ENCODE data around the gene ELP1. TPM values are rescaled to one million over a fixed set of nuclear protein-coding genes. Genes with fewer than 3 reads are reported as not detected.

ELP1 gene
- 10 to 100 TPM; 21.8 to 33.0 (median 28.2) TPM for total RNA-seq
- 40.7 TPM for total RNA-seq (2013)

GRCh38 chr9:108933718-108934322, at the start of gene ELP1:
Gene ELP1, minus strand, starts transcription at chr9:108934124. Its CDS starts 2,978 bp downstream, at chr9:108931146.
- no peaks in the 10 kb centered on the region for H3K27me3 Mint-ChIP-seq (ENCODE audit: low read depth in 2 of 2)
- peak within 1 kb of the TSS; percentile 99 for H3K4me3 Mint-ChIP-seq
- no peaks in the 10 kb centered on the region for H3K27me3 ChIP-seq (ENCODE audit: control insufficient read depth, insufficient read depth, low read length)
- H3K9me3 Mint-ChIP-seq, result no peaks in the 10 kb centered on the region
- TF ChIP-seq, protein P1, sequence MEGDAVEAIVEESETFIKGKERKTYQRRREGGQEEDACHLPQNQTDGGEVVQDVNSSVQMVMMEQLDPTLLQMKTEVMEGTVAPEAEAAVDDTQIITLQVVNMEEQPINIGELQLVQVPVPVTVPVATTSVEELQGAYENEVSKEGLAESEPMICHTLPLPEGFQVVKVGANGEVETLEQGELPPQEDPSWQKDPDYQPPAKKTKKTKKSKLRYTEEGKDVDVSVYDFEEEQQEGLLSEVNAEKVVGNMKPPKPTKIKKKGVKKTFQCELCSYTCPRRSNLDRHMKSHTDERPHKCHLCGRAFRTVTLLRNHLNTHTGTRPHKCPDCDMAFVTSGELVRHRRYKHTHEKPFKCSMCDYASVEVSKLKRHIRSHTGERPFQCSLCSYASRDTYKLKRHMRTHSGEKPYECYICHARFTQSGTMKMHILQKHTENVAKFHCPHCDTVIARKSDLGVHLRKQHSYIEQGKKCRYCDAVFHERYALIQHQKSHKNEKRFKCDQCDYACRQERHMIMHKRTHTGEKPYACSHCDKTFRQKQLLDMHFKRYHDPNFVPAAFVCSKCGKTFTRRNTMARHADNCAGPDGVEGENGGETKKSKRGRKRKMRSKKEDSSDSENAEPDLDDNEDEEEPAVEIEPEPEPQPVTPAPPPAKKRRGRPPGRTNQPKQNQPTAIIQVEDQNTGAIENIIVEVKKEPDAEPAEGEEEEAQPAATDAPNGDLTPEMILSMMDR (IDR thresholded peaks at IDR 0.05), result no peak
- H3K4me3 ChIP-seq (ENCODE audit: low read length), result peak within 1 kb of the TSS; percentile 89
- ATAC-seq (peak; percentile 83 to 90 (median 84)), DNase-seq (peak; percentile 89 to 96)
- peaks cover 22 to 36% of the 10 kb centered on the region in 2 donors for H3K4me1 Mint-ChIP-seq
- H3K36me3 ChIP-seq (ENCODE audit: control insufficient read depth, insufficient read depth, low read length), result peaks cover 7% of the 10 kb centered on the region
- H3K27ac Mint-ChIP-seq, result peak within 1 kb of the TSS; percentile 95 to 99
- no peaks in the 10 kb centered on the region for H3K36me3 Mint-ChIP-seq
- intact Hi-C loops (cut with micrococcal nuclease), result loop anchor here (1.0 to 2.0 kb wide), 2 partner anchors 79 to 186 kb away; partner anchors contain the start of gene CTNNAL1
- no peaks in the 10 kb centered on the region for H3K9me3 ChIP-seq (ENCODE audit: control insufficient read depth, insufficient read depth, low read length)
- H3K27ac ChIP-seq (ENCODE audit: low read length), result peak within 1 kb of the TSS; percentile 86
- peaks cover 12% of the 10 kb centered on the region for H3K4me1 ChIP-seq (ENCODE audit: control insufficient read depth, insufficient read depth, low read length)
- WGBS (ENCODE audit: insufficient coverage), result under 1% methylated on average over 46 of the region's 48 CpGs

GRCh38 chr9:108980893-108981292, 47.0 kb upstream of the ELP1 start:
- no peak overlapping the region for H3K4me3 ChIP-seq (ENCODE audit: low read length)
- WGBS (ENCODE audit: insufficient coverage), result 100% methylated on average over 2 of the region's 2 CpGs
- H3K27ac ChIP-seq (ENCODE audit: low read length), result no peak overlapping the region
- DNase-seq, result no peak
- H3K27me3 ChIP-seq (ENCODE audit: control insufficient read depth, insufficient read depth, low read length), result no peaks in the 10 kb centered on the region
- ATAC-seq, result no peak
- H3K36me3 ChIP-seq (ENCODE audit: control insufficient read depth, insufficient read depth, low read length), result no peaks in the 10 kb centered on the region
- no peaks in the 10 kb centered on the region for H3K9me3 ChIP-seq (ENCODE audit: control insufficient read depth, insufficient read depth, low read length)
- H3K4me3 Mint-ChIP-seq, result no peak overlapping the region
- H3K4me1 ChIP-seq (ENCODE audit: control insufficient read depth, insufficient read depth, low read length), result no peaks in the 10 kb centered on the region
- no peaks in the 10 kb centered on the region for H3K36me3 Mint-ChIP-seq
- H3K9me3 Mint-ChIP-seq, result no peaks in the 10 kb centered on the region
- H3K27me3 Mint-ChIP-seq (ENCODE audit: low read depth in 2 of 2), result no peaks in the 10 kb centered on the region
- intact Hi-C loops (cut with micrococcal nuclease), result no loop called here
- no peaks in the 10 kb centered on the region for H3K4me1 Mint-ChIP-seq
- no peak overlapping the region for H3K27ac Mint-ChIP-seq
- TF ChIP-seq, protein P1 (IDR thresholded peaks at IDR 0.05), result no peak

- intact Hi-C loops (cut with micrococcal nuclease), result no loop called here
Measured at GRCh38 chr9:108978205-108978604, 44.3 kb upstream of the ELP1 start.

More at GRCh38 chr9:108978205-108978604, 44.3 kb upstream of the ELP1 start:
- Mint-ChIP-seq H3K4me3 (no peak overlapping the region), H3K27me3 (ENCODE audit: low read depth in 2 of 2) (no peaks in the 10 kb centered on the region), H3K36me3 (no peaks in the 10 kb centered on the region), H3K27ac (no peak overlapping the region), H3K9me3 (no peaks in the 10 kb centered on the region), H3K4me1 (no peaks in the 10 kb centered on the region)
- Histone ChIP-seq H3K9me3 (ENCODE audit: control insufficient read depth, insufficient read depth, low read length) (no peaks in the 10 kb centered on the region), H3K36me3 (ENCODE audit: control insufficient read depth, insufficient read depth, low read length) (no peaks in the 10 kb centered on the region), H3K27ac (ENCODE audit: low read length) (no peak overlapping the region), H3K27me3 (ENCODE audit: control insufficient read depth, insufficient read depth, low read length) (no peaks in the 10 kb centered on the region), H3K4me3 (ENCODE audit: low read length) (no peak overlapping the region), H3K4me1 (ENCODE audit: control insufficient read depth, insufficient read depth, low read length) (no peaks in the 10 kb centered on the region)
- TF ChIP-seq, protein P1 (IDR thresholded peaks at IDR 0.05), result no peak
- DNase-seq, result no peak
- WGBS (ENCODE audit: insufficient coverage), result 73% methylated on average over 1 of the region's 1 CpG
- no peak for ATAC-seq

Measured in natural killer cell (primary cell).